Adrenal gland (tissue), 5 donors: Measurements from ENCODE around the gene LRRN4CL.

Experiments used
- CTCF ChIP-seq, 6 experiments: fragments of 450-650 bp in 4 of 6; fragments of 200-600 bp in 2 of 6; sonication (generic) in 1 of 6; IDR thresholded peaks; 1 replicate in 5 of 6; 2 replicates in 1 of 6; pipeline versions ENCODE4 v1.5.1 to v1.8.0; 2016 to 2021; ENCODE audit warnings: antibody characterized with exemption in 6 of 6, mild to moderate bottlenecking in 2 of 6, moderate library complexity in 1 of 6
- POLR2A ChIP-seq, 2 donors: fragments of 450-650 bp; IDR thresholded peaks; one replicate each; pipeline ENCODE4 v1.6.1; 2017; ENCODE audit warnings: antibody characterized with exemption in 2 of 2, mild to moderate bottlenecking in 2 of 2, moderate library complexity in 1 of 2
- donor health status: DM: no; HTN: no; CAD: no.

- TF ChIP-seq POLR2A (IDR thresholded peaks at IDR 0.05) = peak; percentile 44 to 85
- TF ChIP-seq CTCF (IDR thresholded peaks at IDR 0.05) = no peak
Observed at GRCh38 chr11:62709247-62710000, 20.1 kb upstream of the LRRN4CL start.
